Cardiac fibroblast (primary cell): ENCODE results near the gene GPC6.

Source experiments
- DNase-seq, 2 donors: peaks; one replicate each; pipeline versions ENCODE4 v3.0.0 to v3.0.0-alpha.2; 2010; ENCODE audit warnings: low read depth in 2 of 2
- H3K4me3 ChIP-seq, 2 donors: replicated peaks in 1 of 2; 1 replicate in 1 of 2; 2 replicates in 1 of 2; pipeline ENCODE4 v1.5.1; 2011; ENCODE audit warnings: low read depth in 2 of 2, low read length in 2 of 2, mild to moderate bottlenecking in 2 of 2, moderate library complexity in 1 of 2
- TF ChIP-seq, protein P1 (sequence below): IDR thresholded peaks from one replicate; pipeline ENCODE4 v1.5.1; 2011; ENCODE audit warnings: low read depth, mild to moderate bottlenecking, low read length, inconsistent platforms

GPC6 gene

DNA sequence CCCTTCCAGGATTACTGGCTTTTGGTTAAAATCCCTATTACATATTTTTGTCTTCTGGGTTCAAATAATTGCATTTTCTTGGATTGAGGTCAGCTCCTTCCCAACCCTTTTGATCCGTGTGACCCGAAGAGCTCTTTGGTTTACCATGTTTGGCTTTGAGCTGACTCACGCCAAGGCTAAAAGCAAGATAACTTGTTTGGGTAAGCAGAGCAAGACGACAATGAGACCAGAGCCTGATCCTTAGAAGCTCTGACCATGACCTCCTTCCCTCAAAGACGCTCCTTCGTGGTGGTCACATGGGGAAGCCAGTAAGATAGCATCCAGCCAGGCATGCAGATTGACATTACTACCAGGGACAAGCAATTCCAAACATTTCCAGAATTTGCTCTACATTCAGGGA lies 1099.0 kb downstream of the GPC6 start:
- DNase-seq = no peak
- TF ChIP-seq, protein P1, sequence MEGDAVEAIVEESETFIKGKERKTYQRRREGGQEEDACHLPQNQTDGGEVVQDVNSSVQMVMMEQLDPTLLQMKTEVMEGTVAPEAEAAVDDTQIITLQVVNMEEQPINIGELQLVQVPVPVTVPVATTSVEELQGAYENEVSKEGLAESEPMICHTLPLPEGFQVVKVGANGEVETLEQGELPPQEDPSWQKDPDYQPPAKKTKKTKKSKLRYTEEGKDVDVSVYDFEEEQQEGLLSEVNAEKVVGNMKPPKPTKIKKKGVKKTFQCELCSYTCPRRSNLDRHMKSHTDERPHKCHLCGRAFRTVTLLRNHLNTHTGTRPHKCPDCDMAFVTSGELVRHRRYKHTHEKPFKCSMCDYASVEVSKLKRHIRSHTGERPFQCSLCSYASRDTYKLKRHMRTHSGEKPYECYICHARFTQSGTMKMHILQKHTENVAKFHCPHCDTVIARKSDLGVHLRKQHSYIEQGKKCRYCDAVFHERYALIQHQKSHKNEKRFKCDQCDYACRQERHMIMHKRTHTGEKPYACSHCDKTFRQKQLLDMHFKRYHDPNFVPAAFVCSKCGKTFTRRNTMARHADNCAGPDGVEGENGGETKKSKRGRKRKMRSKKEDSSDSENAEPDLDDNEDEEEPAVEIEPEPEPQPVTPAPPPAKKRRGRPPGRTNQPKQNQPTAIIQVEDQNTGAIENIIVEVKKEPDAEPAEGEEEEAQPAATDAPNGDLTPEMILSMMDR = no peak

GRCh38 chr13:94327318-94327717 lies 1100.7 kb downstream of the GPC6 start:
- no peak for DNase-seq
- H3K4me3 ChIP-seq = no peak overlapping the region
- TF ChIP-seq, protein P1 = no peak

More for the DNA sequence above, 1099.0 kb downstream of the GPC6 start:
- no peak overlapping the region for H3K4me3 ChIP-seq

GRCh38 chr13:94328381-94329041 lies 1101.9 kb downstream of the GPC6 start:
- TF ChIP-seq, protein P1 = no peak
- no peak for DNase-seq
- no peak overlapping the region for H3K4me3 ChIP-seq

DNA sequence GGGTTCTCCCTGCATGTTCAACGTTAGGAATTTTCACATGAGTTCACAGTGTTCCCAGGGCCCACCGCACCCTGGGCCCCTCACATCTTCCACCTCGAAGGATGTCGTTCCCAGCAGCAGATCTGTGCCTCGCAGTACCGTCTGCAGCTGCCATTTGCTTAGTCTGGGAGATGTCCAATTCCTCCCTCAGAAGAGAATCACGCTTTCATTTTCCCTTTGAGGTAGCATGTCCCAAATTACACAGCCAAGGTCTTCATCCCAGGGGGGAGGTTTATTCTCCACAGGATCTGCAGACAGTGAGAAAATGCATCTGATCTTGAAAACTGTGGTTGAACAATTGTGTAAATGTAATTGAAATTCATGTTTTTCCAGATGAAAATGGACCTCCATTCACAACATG lies 1102.7 kb downstream of the GPC6 start:
- peak; percentile 71 to 76 for DNase-seq
- TF ChIP-seq, protein P1 = no peak
- H3K4me3 ChIP-seq = peak overlapping the region in 1 of 2 donors; percentile 16

DNA sequence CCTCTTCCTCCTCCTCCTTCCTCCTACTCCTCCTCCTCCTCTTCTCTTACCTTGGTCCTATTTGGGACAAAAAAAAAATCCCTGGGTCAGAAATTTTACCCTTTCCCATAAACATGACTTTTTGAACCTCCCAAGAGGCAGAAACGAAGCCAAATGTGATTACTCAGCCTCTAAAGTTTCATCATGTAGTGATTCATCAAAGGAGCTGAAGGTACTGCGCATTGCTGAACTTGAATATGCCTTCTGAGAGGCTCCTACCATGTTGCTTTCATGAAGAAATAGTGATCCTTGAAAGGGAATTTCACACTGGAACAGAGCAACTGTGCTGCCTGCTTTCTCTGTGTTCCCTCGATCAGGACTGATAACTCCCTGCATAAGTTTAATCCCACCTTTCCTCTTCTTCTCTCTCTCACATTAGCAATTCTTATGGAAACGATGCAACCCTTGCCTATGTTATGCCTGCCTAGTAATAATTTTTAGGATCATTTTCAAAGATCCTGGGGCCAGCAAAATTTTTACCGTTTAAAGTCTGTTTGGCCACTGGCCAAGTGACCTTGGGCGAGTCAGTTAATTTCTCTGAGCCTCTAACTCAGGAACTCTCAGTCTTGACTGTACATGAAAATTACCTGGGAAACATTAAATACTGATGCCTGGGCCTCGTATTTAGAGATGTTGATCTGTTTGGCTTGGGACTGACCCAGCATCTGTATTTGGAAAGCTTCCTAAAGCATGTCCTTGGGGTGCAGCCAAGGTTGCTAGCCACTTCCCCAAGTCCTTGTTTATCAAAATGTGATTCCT lies 1103.3 kb downstream of the GPC6 start:
- peak; percentile 95 to 97 for DNase-seq
- H3K4me3 ChIP-seq = no peak overlapping the region
- TF ChIP-seq, protein P1 = no peak

DNA sequence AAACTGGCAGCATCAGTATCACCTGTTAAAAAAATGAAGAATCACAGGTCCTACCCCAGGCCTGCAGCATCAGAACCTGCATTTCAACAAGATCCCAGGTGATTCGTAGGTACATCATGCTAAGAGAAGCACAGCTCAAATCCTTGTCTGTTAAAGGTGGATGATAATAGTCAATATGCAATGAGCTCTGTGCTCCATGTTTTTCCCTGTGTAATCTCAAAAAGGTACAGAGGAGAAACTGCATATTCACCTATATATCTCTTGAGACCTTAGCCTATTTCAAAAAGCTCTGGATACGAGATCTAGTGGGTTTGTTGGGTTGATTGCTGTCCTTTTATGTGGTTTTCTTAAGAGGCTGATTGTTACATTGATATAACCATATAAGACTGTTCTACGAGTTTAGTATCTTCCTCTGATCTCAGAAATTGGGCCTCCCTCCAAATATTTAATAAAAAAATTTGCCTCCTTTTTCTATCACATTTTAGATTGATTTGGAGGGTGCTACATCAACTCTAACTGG lies 1104.0 kb downstream of the GPC6 start:
- H3K4me3 ChIP-seq = no peak overlapping the region
- DNase-seq = no peak

More for the DNA sequence above, 1104.0 kb downstream of the GPC6 start:
- TF ChIP-seq, protein P1 = no peak
